Activated CD4-positive, alpha-beta T cell treated with anti-CD3 and anti-CD28 coated beads, Interleukin-2, amount 50 U/mL, for 24 hours (primary cell): ENCODE measurements around the gene MICB.

ENCODE experiments used
- DNase-seq, 2 donors: peaks; one replicate each; pipeline ENCODE4 v3.0.0-alpha.2; 2020; ENCODE audit warnings: low read depth in 1 of 2, low spot score in 1 of 2

The MICB gene

GRCh38 chr6:31535538-31536324 lies 37.8 kb downstream of the MICB start:
- no peak for DNase-seq

- no peak for DNase-seq
Observed at GRCh38 chr6:31538805-31539400, 41.0 kb downstream of the MICB start.

DNA sequence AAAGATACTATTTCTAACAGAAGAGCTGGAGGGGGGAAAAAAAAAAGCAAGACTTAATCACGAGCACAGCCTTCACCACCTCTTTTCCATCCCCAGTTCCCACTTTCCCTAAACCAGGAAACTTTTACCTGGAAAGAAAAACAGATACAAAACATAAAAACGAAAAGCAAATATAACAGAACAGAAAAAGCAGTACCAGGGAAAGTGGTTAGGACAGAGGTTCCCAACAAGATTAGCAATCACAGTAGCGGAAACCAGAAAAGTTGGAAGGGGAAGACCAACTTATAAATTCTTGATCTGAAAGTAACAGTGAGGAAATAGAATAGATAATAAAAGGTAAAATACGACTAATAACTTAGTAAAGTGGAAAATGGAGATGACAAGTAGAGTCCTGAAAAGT lies 42.7 kb downstream of the MICB start:
- no peak for DNase-seq

DNA sequence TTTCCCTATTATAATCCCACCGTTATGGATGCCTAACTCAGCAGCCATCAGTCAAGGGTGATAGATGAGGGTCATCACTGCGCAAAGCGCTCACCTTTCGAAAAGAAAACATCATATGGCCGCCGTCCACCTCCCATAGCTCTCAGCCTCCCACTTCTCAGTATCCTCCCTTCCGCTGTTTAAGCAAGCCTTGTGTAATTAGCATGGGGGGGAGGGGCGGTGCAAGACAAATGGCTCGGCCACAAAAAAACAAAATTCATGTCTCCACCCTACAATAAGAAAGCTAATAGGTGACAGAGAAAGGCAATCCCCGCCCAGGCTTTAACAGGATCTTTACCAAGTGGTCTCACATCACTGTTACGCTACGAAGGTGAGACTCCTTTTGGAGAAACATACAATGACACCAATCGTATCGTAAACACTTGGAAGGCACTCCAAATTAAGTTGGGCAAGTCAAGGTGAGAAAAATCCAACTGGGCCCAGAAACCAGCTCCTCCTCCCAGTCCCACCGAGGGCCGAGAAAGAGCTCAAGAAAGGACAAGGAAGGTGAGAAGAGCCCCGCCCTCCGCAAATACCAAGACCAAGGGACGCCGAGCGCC lies 43.2 kb downstream of the MICB start:
- DNase-seq, result peak in 1 of 2 donors; percentile 44

DNA sequence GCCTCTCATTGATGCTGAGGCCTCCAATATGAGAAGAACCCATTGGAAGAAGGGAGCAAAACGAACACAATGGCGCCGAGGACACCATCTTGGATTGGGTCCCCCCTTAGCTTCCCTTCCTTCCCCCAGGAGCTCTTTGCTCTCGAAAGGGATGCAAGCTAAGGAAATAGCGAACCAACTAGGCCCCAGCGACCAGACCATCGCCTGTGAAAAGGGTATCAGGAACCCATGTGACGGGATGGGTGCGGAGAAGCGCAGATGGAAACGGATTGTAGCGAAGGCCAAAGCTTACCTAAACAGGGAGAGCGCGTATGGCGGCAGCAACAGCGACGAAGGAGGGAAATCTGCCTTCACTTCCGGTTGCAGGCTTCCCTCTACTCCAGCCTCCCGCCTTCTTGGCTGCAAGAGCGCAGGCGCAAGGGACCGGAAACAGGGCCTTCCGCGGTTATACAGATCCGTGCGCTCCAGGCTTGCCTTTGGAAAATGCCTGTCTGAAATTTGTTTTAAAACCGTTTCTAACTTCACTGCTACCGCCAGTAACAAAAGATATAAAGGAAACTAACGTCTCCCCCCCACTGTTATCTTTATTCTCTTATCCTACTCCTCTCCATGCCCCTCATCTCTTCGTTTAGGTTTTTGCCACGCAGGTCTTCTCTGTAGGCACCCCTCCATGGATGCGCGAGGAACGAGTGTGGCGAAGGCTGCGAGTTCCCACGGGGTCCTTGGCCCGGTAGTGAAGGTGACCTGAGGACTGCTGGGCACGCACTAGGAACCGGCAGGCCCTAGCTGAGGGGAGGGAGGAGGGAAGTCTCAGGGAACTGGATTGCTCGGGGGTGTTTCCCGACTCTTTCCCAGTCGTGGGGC lies 43.9 kb downstream of the MICB start, which contains the start of gene DDX39B:
Gene DDX39B (minus strand): TSS at position 346 of the 864 bp plus-strand sequence. CDS start 1,471 bp downstream, outside the sequence.
- peak; percentile 83 to 94 for DNase-seq

- no peak for DNase-seq
Observed at GRCh38 chr6:31543639-31544038, 45.7 kb downstream of the MICB start.

DNA sequence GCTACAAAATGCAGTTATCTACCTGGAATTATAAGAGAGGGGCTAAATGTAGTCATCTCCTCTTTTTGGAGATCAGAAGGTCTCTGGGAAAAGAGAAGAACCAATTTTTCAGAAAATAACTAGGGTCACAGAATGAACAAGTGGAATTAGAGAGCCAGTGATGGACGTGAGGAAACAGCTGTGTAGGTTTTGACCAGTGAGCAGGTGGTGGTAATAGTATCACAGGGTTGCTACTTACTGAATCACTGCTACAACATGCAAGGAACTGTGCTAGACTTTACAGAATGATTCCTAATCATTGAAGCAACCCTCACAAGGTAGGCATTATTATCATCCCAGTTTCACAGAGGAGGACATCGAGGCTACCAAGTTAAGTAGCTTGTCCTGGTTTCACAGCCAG lies 46.7 kb downstream of the MICB start:
- no peak for DNase-seq

- no peak for DNase-seq
Observed at GRCh38 chr6:31545291-31545690, 47.3 kb downstream of the MICB start.

- peak; percentile 77 to 83 for DNase-seq
Observed at GRCh38 chr6:31546339-31546957, 48.5 kb downstream of the MICB start, which contains the start of gene ATP6V1G2. TSS of gene ATP6V1G2 (minus strand) at chr6:31546608. CDS start at chr6:31546559, 49 bp downstream.

DNA sequence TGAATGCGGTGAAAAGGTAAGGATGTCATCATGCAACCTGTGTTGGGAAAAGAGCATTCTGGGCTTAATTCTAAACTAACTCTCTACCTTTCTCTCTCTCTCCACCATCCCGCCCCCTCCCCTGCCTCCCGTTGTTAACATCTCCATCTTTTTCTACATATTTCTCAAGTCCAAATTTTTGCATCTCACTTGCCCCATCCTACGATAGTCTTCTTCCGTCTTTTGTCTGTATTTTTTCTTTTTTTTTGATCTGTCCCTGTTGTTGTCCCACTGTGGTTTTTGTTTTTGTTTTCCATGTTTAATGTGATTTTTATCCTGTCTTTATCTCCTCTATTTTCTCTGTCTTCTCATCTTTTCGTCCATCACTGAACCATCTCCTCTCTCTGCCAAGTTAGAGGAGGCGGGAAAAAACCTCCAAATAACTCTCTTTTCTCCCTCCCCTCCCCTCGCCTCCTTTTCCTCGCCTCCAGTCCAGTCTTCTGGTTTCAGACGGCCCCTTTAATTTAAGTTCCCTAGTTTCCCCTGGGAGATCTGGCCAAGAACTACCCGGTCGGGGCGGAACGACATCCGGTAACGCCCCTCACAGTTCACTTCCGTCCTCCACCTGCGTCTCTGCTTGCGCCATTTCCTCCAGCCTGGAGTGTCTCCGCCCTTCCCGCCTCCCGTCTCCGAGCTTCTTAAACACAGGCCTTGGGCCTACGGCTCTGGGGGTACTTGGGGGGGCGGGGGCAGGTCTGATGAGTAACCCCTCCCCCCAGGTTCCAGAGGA lies 49.2 kb downstream of the MICB start, which contains the start of gene NFKBIL1:
Gene NFKBIL1 (plus strand): TSS at position 651 of the 769 bp plus-strand sequence. CDS start 87 bp downstream, at position 738.
- DNase-seq, result peak; percentile 77 to 91

DNA sequence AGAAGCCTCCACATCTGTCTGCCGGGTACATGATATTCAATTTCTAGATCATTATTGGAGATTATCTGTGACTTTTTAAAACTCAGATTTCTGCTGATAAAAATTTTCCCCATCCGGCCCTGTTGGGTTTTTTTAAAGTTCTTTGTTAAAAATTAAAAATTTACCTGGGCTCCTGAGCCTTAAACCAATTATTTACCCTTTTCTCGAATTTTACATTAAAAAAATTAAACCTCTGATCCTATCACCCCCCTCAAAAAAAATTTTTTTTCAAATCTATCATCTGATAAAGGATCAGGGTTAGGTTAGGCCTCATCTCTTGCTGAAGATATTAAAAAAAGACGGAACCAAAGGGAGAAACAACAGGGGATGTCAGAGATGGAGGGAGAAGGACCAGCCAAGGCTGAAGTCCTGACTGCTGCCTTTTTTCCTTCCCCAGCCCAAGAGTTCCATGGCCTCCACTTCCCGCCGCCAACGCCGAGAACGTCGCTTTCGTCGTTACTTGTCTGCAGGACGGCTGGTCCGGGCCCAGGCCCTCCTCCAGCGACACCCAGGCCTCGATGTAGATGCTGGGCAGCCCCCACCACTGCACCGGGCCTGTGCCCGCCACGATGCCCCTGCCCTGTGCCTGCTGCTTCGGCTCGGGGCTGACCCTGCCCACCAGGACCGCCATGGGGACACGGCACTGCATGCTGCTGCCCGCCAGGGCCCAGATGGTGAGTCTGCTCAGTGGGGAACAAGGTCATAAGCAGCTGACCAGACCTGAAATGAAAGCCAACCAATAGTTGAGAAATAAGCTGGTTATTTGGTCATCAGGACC lies 50.0 kb downstream of the MICB start:
- DNase-seq, result no peak

GRCh38 chr6:31548544-31548873 lies 50.6 kb downstream of the MICB start:
- no peak for DNase-seq

DNA sequence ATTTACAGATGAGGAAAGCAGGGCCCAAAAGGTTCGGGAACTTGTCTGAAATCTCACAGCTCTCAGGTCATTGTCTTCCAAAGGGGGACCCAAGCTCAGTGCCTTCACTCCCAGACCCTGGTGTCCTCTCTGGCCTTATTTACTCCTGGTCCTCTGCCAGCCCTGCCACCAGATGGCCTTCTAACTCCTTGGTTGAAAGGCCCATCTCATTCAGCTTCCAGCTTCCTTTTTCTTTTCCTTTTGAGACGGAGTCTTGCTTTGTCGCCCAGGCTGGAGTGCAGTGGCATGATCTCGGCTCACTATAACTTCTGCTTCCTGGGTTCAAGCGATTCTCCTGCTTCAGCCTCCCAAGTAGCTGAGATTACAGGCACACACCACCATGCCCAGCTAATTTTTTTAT lies 53.4 kb downstream of the MICB start:
- DNase-seq, result peak in 1 of 2 donors; percentile 60

GRCh38 chr6:31556307-31556706 lies 58.4 kb downstream of the MICB start:
- DNase-seq, result no peak

DNA sequence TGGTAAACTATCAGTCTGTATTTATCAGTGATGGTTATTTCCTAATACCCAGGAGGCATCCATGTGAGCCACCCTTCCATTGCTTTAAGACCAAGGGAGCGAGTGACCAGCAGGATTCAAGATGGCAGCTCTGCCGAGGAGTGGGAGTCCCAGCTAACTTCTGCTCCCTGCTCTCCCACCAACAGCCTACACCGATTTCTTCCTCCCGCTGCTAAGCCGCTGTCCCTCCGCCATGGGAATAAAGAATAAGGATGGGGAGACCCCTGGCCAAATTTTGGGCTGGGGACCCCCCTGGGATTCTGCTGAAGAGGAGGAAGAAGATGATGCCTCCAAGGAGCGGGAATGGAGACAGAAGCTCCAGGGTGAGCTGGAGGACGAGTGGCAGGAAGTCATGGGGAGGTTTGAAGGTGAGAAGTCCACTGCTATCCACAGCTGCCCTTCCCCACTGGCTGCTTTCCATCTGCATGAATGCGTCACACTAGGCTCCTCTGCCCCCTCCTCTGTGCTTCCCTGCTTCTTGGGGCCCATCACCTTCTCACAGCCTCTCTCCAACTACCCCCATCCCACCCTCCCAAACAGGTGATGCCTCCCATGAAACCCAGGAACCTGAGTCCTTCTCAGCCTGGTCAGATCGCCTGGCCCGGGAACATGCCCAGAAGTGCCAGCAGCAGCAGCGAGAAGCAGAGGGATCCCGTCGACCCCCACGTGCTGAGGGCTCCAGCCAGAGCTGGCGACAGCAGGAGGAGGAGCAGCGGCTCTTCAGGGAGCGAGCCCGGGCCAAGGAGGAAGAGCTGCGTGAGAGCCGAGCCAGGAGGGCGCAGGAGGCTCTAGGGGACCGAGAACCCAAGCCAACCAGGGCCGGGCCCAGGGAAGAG lies 59.7 kb downstream of the MICB start:
- DNase-seq, result no peak

DNA sequence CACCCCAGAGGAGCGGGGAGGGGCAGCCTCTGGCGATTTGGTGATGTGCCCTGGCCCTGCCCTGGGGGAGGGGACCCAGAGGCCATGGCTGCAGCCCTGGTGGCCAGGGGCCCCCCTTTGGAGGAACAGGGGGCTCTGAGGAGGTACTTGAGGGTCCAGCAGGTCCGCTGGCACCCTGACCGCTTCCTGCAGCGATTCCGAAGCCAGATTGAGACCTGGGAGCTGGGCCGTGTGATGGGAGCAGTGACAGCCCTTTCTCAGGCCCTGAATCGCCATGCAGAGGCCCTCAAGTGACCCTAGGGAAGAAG lies 60.3 kb downstream of the MICB start:
- no peak for DNase-seq

GRCh38 chr6:31558631-31559500 lies 60.9 kb downstream of the MICB start:
- peak in 1 of 2 donors; percentile 77 for DNase-seq
